Activated gamma-delta T cell treated with anti-CD3 and anti-CD28 coated beads, Interleukin-2, amount 50 U/mL, for 16 hours (primary cell): ENCODE data around the gene ACTL9.

Experiments
- DNase-seq: peaks from one replicate; pipeline ENCODE4 v3.0.0-alpha.2; 2020; ENCODE audit warnings: low read depth

ACTL9 gene

GRCh38 chr19:8684001-8684902 is 14.3 kb downstream of the ACTL9 start:
- DNase-seq = no peak

DNA sequence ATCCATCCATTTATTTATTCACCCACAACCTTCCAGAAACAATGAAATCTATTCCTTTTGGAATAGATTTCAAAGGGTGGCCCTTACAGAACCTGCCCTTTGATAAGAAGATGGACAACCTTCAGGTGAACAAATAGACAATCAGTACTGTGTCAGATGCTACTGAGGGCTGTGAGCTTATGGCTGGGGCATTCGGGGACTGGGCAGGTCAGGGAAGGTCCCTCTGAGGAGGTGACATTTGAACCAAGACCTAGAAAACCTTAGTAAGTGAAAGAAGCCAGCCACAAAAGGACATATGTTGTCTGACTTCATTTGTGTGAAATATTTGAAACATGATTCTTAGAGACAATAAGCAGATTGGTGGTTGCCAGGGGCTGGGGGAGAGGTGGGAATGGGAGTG is 15.7 kb downstream of the ACTL9 start:
- DNase-seq = no peak

GRCh38 chr19:8682472-8682871 is 16.1 kb downstream of the ACTL9 start:
- no peak for DNase-seq

DNA sequence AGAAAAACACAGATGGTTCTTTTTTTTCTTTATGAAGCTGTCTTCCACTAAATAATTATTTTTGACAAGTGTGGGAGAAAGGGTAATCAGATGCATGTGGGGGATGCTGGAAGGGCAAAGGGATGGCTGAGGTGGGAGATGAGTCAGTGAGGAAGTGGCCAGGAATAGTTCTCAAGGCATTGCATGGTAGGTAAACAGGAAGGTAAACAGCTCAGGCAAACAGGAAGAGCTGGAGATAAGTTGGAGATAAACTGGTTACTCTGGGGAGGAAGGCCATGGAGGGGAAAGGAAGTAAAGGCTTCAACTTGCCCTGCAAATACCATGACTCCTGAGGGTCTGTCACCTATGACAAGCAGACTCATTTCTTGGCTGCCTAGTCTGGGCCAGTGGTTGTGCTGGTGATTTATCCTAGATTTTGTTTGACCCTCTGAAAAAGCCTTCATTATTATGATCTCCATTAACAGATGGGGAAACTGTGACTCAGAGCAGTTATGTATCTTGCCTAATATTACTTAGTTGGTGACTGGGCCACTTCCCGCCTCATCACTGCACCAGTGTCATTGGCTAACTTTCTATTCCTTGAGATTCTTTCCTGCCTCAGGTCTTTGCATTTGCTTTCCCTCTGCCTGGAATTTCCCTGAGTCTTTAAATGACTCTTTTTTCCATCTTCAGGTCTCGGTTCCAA is 17.1 kb downstream of the ACTL9 start:
- no peak for DNase-seq

GRCh38 chr19:8680676-8681344 is 17.8 kb downstream of the ACTL9 start:
- no peak for DNase-seq

GRCh38 chr19:8678244-8678807 is 20.3 kb downstream of the ACTL9 start:
- DNase-seq = no peak

GRCh38 chr19:8675066-8675465 is 23.5 kb downstream of the ACTL9 start:
- no peak for DNase-seq

- DNase-seq = no peak
These were observed 25.2 kb downstream of the ACTL9 start for GRCh38 chr19:8673276-8673891.

DNA sequence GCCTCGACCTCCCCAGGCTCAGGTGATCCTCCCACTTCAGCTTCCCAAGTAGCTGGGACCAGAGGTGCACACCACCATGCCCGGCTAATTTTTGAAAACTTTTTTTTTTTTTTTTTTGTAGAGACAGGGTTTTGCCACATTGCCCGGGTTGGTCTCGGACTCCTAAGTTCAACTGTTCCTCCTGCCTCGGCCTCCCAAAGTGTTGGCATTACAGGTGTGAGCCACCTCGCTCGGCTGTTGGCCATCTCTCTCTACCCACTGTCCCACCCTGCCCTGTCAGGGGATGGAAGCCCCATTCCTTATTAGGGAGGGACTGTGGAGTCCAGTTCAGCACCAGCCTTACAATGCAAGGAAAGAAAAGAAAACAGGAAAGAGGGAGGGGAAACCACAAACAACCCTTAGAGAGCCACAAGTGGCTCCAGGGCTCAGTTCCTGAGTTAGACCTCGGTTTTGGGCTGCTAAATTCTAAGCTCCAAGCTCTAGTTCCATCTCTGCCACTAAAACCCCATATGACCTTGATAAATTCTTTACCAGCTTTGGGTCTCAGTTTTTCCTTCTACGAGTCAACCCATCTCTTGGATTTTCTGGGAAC is 31.7 kb downstream of the ACTL9 start:
- DNase-seq = no peak

GRCh38 chr19:8665468-8666213 is 33.0 kb downstream of the ACTL9 start:
- no peak for DNase-seq

DNA sequence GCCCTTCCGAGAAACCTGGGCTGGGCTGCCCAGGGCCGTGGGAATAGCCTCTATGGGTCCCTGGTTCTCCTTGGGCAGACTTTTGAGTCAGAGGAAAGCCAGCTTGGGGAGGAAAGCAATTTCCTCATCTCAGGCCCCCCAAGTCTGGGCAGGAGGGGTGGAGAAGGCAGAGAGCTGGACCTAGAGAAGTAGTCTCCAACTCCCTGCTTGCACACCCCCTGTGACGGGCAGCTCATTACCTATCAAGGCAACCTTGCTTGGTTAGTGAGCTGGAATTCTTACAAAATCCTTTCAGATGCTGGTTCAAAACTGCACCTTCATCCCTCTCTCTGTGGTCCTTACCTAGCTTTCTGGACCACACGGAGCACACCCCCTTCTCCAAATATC is 33.9 kb downstream of the ACTL9 start:
- DNase-seq = no peak

- peak; percentile 14 for DNase-seq
These were observed 34.5 kb downstream of the ACTL9 start for GRCh38 chr19:8663920-8664670.

DNA sequence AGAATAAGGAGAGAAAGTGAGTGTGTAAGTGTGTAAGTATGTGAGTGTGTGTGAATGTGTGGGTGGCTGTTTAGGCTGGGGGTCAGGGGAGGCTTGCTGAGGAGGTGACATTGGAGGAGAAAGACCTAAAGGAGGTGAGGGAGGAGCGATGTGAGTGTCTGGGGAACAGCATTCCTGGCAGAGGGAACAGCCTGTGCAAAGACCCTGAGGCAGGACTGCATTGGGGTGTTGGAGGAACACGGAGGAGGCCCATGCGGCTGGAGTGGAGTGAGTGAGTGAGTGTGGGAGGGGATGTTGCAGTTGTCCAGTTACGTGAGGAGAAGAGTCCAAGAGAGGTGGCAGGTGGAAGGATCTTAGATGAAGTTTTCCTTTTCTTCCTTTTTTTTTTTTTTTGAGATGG is 36.3 kb downstream of the ACTL9 start:
- no peak for DNase-seq

GRCh38 chr19:8659905-8660304 is 38.7 kb downstream of the ACTL9 start:
- no peak for DNase-seq

GRCh38 chr19:8657869-8658268 is 40.7 kb downstream of the ACTL9 start:
- DNase-seq = no peak

DNA sequence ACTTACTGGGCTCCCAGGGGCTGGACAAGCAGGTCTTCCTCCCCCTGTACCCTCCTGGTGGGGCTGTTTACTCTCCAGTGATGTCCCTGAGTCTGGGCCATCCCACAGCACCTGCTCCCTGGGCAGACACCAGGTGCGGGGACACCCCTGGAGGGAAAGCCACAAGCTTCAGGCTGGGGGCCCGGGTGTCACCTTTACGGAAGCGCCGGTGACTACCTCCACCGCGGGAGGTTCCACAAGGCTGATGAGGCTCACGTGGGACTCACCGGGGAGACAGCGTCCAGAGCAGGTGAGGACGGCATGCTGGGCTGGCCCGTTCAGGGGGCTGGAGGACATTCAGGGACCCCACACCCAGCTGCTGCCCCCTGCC is 43.3 kb downstream of the ACTL9 start:
- peak; percentile 27 for DNase-seq

DNA sequence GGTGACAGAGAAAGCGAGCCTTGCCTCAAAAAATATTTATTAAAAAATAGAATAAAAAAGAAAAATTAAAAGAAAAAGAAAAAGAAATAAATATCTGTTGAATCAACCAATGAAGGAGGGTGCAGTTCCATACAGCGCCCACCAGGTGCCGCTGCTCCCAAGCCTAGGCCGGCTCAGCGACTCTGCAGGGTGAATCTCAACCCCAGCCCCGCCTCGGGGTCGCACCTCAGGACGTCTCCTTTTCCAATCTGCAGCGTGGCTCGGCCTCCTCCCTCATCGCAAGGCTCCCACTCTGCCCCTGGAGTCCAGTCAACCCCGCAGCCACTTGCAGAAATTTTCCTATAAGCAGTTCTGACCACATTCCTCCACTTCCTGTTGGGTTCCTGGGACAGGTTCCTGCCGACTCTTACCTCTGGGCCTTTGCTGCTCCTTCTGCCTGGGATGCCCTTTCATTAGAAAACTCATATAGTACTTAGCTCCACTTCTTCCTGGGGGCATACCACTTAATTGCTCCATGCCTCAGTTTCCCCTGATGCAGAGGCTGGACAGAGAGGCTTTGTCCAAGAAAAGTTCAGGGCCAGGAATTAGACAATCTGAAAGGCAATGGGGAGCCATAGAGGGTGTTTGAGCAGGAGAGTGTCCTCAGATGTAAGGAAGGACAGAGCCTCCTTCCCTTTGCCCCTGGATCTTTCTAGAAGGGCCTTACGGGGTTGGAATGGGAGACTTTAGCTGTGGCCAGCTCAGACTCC is 43.8 kb downstream of the ACTL9 start:
- peak; percentile 64 for DNase-seq

DNA sequence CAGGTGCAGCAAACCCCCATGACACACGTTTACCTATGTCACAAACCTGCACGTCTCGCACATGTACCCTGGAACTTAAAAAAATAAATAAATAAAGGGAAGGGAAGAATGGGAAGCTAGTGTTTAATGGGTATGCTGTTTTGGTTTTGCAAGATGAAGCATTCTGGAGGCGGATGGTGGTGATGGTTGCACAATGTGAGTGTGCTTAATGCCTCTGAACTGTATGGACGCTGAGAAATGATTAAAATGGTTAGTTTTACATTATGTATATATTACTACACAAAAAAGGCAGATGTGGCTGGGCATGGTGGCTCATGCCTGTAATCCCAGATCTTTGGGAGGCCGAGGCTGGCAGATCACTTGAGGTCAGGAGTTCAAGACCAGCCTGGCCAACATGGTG is 50.4 kb downstream of the ACTL9 start:
- no peak for DNase-seq
